ENCODE results near the gene PLEKHG4B. TPM values are rescaled to one million over a fixed set of nuclear protein-coding genes. Genes with fewer than 3 reads are reported as not detected.

The PLEKHG4B gene
- total and polyA plus RNA-seq, 2 of the 4 experiments (the other 2 are of a cell fraction) = 1.1 TPM

GRCh38 chr5:54876-55569 is 36.9 kb upstream of the PLEKHG4B start:
- Histone ChIP-seq H3K18ac (ENCODE audit: low read depth, low read length) (no peak overlapping the region), H4K5ac (ENCODE audit: low read depth, low read length) (no peak overlapping the region), H2BK20ac (ENCODE audit: low read depth, low read length) (no peak overlapping the region), H3K14ac (replicated peaks; ENCODE audit: low read depth, low read length) (no peak overlapping the region), H3K4ac (ENCODE audit: low read depth, low read length) (no peak overlapping the region), H3K27ac (ENCODE audit: insufficient read depth, low read length) (no peak overlapping the region), H4K20me1 (ENCODE audit: insufficient read depth, low read length) (0 out of 2 replicates have a peak, but pooled peaks cover 4% of the 10 kb centered on the region), H3K4me3 (ENCODE audit: insufficient read depth, low read depth, low read length) (no peak overlapping the region), H2BK15ac (ENCODE audit: low read depth, low read length) (no peak overlapping the region), H2AFZ (replicated peaks; ENCODE audit: low read length, poor library complexity) (no peak overlapping the region), H2AK5ac (ENCODE audit: low read depth, low read length) (no peak overlapping the region), H3K9ac (ENCODE audit: low read depth, low read length) (no peak overlapping the region), H2BK5ac (ENCODE audit: low read depth, low read length, poor library complexity, severe bottlenecking) (no peak overlapping the region), H3K56ac (ENCODE audit: extremely low read depth, insufficient read depth, low read length) (no peak overlapping the region), H3K9me3 (ENCODE audit: control insufficient read depth, insufficient read depth, low read length) (peaks cover 3% of the 10 kb centered on the region; the same call in 1 of the 2 replicates), H3K79me1 (ENCODE audit: low read depth in 1 of 2, low read length in 2 of 2) (no peaks in the 10 kb centered on the region), H3K27me3 (ENCODE audit: control insufficient read depth, insufficient read depth, low read length) (peaks cover 32% of the 10 kb centered on the region), H3K4me1 (ENCODE audit: control insufficient read depth, insufficient read depth, low read length) (no peaks in the 10 kb centered on the region), H3K4me2 (ENCODE audit: low read depth, low read length) (no peak overlapping the region), H2AK9ac (replicated peaks; ENCODE audit: low read depth, low read length, poor library complexity) (no peak overlapping the region), H3K9me1 (ENCODE audit: insufficient read depth, low read length) (no peaks in the 10 kb centered on the region), H3K23ac (ENCODE audit: low read depth, low read length) (no peak overlapping the region), H4K91ac (ENCODE audit: insufficient read depth, low read depth, low read length) (no peak overlapping the region), H3K36me3 (ENCODE audit: control insufficient read depth, insufficient read depth, low read length) (no peaks in the 10 kb centered on the region), H2BK120ac (ENCODE audit: low read depth, low read length) (no peak overlapping the region), H4K8ac (ENCODE audit: low read depth in 2 of 2, low read length in 2 of 2) (no peak overlapping the region)
- TF ChIP-seq FOS (IDR thresholded peaks at IDR 0.05; ENCODE audit: low read depth, low read length) (no peak), NFE2L2 (IDR thresholded peaks at IDR 0.05; ENCODE audit: low read depth, low read length) (no peak), POLR2A (IDR thresholded peaks at IDR 0.05; ENCODE audit: low read depth, low read length) (no peak), RFX5 (IDR thresholded peaks at IDR 0.05; ENCODE audit: low read depth, low read length) (no peak), CTCF (conservative IDR thresholded peaks at IDR 0.05; ENCODE audit: low read depth, low read length) (no peak), MXI1 (IDR thresholded peaks at IDR 0.05; ENCODE audit: borderline replicate concordance, low read depth, low read length) (no peak), SMC3 (IDR thresholded peaks at IDR 0.05; ENCODE audit: low read depth, low read length) (no peak), RAD21 (IDR thresholded peaks at IDR 0.05; ENCODE audit: low read length) (no peak), RCOR1 (IDR thresholded peaks at IDR 0.05; ENCODE audit: insufficient replicate concordance, low read length) (no peak), ELK1 (IDR thresholded peaks at IDR 0.05; ENCODE audit: borderline replicate concordance, low read depth, low read length) (no peak), CEBPB (IDR thresholded peaks at IDR 0.05; ENCODE audit: low read depth, low read length) (no peak), BHLHE40 (IDR thresholded peaks at IDR 0.05; ENCODE audit: low read depth, low read length) (no peak), MAFK (IDR thresholded peaks at IDR 0.05; ENCODE audit: low read depth, low read length) (no peak), CHD1 (IDR thresholded peaks at IDR 0.05; ENCODE audit: low read depth, low read length) (no peak), MAZ (IDR thresholded peaks at IDR 0.05; ENCODE audit: borderline replicate concordance, low read depth, low read length) (no peak)
- TF ChIP-seq, protein P1, sequence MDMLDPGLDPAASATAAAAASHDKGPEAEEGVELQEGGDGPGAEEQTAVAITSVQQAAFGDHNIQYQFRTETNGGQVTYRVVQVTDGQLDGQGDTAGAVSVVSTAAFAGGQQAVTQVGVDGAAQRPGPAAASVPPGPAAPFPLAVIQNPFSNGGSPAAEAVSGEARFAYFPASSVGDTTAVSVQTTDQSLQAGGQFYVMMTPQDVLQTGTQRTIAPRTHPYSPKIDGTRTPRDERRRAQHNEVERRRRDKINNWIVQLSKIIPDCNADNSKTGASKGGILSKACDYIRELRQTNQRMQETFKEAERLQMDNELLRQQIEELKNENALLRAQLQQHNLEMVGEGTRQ (IDR thresholded peaks at IDR 0.05; ENCODE audit: low read depth, low read length) = no peak
- ChIA-PET CTCF (interaction anchor here (0.7 kb wide), 1 partner anchor 14 kb away, joined by 3 read pairs; no protein-coding TSS in a partner anchor), POLR2A (ENCODE audit: unreplicated experiment) (no interaction called here)
- WGBS, 2 experiments (ENCODE audit: extremely low coverage in 2 of 2, insufficient read length in 1 of 2) = 90% methylated on average over 20 of the region's 28 CpGs; no CpG with 5 or more reads in 1 of the 2 experiments
- in situ Hi-C loops (cut with MboI; ENCODE audit: low sequenced_read_pairs) (no loop called here), dilution Hi-C loops (cut with HindIII; ENCODE audit: low sequenced_read_pairs, unreplicated experiment) (no loop called here), intact Hi-C loops (cut with micrococcal nuclease) (no loop called here)
- BruUV-seq (replicated peaks) = no TSS peak
- ATAC-seq (ENCODE audit: low read depth) (no peak), DNase-seq (no peak)

Data from IMR-90 (cell line).